Sigmoid colon (tissue), 7 donors: Measurements from ENCODE around the gene RAB7A. TPM values are rescaled to one million over a fixed set of nuclear protein-coding genes. Genes with fewer than 3 reads are reported as not detected.
A peak's percentile ranks its signal among the peaks of the same experiment; 100 is the strongest.

Experiments used
- DNase-seq: peaks from one replicate; pipeline ENCODE4 v3.0.0-alpha.2; 2019
- H3K27ac ChIP-seq, 4 donors: fragments of 200-600 bp; sonication (generic); one replicate each; pipeline ENCODE4 v1.5.1; 2016 to 2019; ENCODE audit warnings: mild to moderate bottlenecking in 1 of 4
- H3K27me3 ChIP-seq, 3 donors: fragments of 200-600 bp; sonication (generic); one replicate each; pipeline ENCODE4 v1.5.1; 2019; ENCODE audit warnings: mild to moderate bottlenecking in 1 of 3
- H3K36me3 ChIP-seq, 4 donors: fragments of 200-600 bp; sonication (generic); one replicate each; pipeline ENCODE4 v1.5.1; 2016 to 2019
- H3K4me1 ChIP-seq, 4 donors: fragments of 200-600 bp; sonication (generic); one replicate each; pipeline ENCODE4 v1.5.1; 2017 to 2019
- H3K4me3 ChIP-seq, 4 donors: fragments of 200-600 bp; sonication (generic); one replicate each; pipeline ENCODE4 v1.5.1; 2017 to 2019; ENCODE audit warnings: mild to moderate bottlenecking in 2 of 4, moderate library complexity in 1 of 4
- H3K9me3 ChIP-seq, 4 donors: fragments of 200-600 bp in 3 of 4; sonication (generic) in 3 of 4; one replicate each; pipeline versions ENCODE4 v1.5.1 to v1.6.1; 2013 to 2019
- EP300 ChIP-seq, 4 donors: sonication (generic); formaldehyde crosslinking; IDR thresholded peaks; one replicate each; pipeline ENCODE4 v1.6.1; 2017; ENCODE audit warnings: antibody characterized with exemption in 4 of 4
- POLR2A ChIP-seq, 2 donors: fragments of 450-650 bp; IDR thresholded peaks; one replicate each; pipeline ENCODE4 v1.6.1; 2016; ENCODE audit warnings: antibody characterized with exemption in 2 of 2, mild to moderate bottlenecking in 2 of 2, moderate library complexity in 2 of 2
- POLR2AphosphoS5 ChIP-seq, 4 donors: sonication (generic); formaldehyde crosslinking; IDR thresholded peaks; one replicate each; pipeline ENCODE4 v1.6.1; 2017; ENCODE audit warnings: antibody characterized with exemption in 4 of 4
- WGBS, 2 donors: extraction: QIAGEN DNeasy Blood & Tissue Kit; methylation state at CpG; one replicate each; pipeline ENCODE4 v1.1.7; 2013; 5-methylcytosine and 5-hydroxymethylcytosine counted together
- intact Hi-C: fragments of 100-400 bp; cut with DNase I; formaldehyde crosslinking; loops from one replicate; pipeline ENCODE4 v1.15.1; 2023
- polyA plus RNA-seq, 3 donors: library from polyadenylated mRNA; stranded (reverse); fragments of 200-250 nt; gene quantifications; one replicate each; pipeline ENCODE4 v1.2.3, GENCODE V29; 2013
- total RNA-seq, 4 donors: library from RNA; depleted of rRNA; stranded (reverse); fragments of >200 nt; gene quantifications; one replicate each; pipeline ENCODE4 v1.1.0, GENCODE V29; 2016
- TF ChIP-seq, protein P1 (sequence below), 4 experiments: fragments of 450-650 bp in 3 of 4; fragments of 200-600 bp in 1 of 4; IDR thresholded peaks; one replicate each; pipeline ENCODE4 v1.5.1; 2016 to 2019; ENCODE audit warnings: antibody characterized with exemption in 4 of 4, mild to moderate bottlenecking in 3 of 4, moderate library complexity in 2 of 4
- donor health status: healthy with polysubstance abuse.
- donor health status: Bipolar disorder and iron deficiency.
- donor health status: healthy.

The RAB7A gene
- total and polyA plus RNA-seq, 7 donors: 73.6 to 275 (median 100.0) TPM

DNA sequence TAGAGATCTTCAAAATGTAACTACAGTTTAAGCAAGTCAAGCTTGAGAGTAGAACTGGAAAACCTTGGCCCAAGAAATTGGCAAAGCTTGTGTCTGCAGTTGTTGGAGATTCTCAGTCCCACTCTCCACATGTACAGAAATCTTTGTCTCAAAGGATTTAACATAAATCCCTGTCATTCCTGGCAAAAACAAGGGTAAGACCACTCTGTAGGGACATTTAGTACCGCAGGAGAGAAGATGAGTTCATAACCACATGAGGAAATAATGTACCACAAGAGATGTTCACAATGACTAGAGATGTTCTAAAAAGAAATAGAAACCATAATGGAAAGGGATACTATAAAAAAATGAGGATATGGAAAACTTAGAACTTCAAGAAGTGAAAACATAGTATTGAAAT lies 73.7 kb downstream of the RAB7A start:
- 80 to 88% methylated on average over 1 of the region's 1 CpG for WGBS, 2 donors

DNA sequence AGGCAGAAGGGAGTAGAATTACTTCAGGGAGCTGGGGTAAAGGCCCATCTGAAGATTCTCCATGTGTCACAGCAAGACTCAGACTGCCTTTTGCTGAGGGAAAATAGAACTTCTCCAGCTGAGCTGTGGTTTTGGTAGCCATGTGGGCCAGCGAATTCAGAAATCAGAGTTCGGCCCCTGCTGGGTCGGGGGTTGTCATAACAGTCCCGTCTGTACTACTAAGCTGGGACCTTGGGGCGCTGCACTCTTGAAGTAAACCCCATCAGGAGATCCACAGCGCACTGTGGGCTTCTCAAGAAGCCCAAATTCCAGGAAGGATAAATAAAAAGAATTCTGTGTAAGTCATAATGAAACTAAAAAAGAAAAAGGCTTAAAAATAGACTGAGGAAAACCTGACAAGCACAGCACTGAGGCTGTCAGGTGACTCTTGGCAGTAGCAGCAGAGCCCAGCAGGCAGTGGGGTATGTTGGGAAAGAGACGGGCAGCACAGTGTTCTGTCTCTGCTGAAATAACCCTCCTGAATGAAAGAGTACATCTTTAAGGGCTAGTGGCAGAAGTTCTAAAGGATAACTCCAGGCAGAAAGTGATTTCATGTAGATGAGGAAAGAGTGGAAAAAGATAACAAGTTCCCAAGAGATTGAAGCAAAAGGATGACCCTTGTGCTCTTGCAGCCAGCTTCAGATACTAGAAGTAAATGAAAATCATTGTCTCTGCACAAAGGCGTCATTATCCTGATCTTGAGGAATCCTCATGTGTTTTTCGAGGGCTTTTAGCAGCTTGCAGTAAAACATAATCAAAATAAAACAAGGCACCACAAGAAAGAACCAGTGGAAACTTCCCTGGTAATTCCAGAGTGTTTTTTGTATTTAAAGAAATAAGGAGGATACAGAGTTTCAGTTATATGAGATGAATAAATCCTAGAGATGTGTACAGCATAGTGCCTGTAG lies 74.5 kb downstream of the RAB7A start:
- no peaks in the 10 kb centered on the region for H3K9me3 ChIP-seq
- peak overlapping the region; percentile 32 to 69 (median 58) for H3K27ac ChIP-seq
- DNase-seq: no peak
- TF ChIP-seq EP300 (IDR thresholded peaks at IDR 0.05): no peak
- TF ChIP-seq, protein P1, sequence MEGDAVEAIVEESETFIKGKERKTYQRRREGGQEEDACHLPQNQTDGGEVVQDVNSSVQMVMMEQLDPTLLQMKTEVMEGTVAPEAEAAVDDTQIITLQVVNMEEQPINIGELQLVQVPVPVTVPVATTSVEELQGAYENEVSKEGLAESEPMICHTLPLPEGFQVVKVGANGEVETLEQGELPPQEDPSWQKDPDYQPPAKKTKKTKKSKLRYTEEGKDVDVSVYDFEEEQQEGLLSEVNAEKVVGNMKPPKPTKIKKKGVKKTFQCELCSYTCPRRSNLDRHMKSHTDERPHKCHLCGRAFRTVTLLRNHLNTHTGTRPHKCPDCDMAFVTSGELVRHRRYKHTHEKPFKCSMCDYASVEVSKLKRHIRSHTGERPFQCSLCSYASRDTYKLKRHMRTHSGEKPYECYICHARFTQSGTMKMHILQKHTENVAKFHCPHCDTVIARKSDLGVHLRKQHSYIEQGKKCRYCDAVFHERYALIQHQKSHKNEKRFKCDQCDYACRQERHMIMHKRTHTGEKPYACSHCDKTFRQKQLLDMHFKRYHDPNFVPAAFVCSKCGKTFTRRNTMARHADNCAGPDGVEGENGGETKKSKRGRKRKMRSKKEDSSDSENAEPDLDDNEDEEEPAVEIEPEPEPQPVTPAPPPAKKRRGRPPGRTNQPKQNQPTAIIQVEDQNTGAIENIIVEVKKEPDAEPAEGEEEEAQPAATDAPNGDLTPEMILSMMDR (IDR thresholded peaks at IDR 0.05): no peak
- no peak for TF ChIP-seq POLR2A (IDR thresholded peaks at IDR 0.05)
- TF ChIP-seq POLR2AphosphoS5 (IDR thresholded peaks at IDR 0.05): no peak
- 81 to 86% methylated on average over 9 of the region's 9 CpGs for WGBS, 2 donors
- H3K36me3 ChIP-seq: peaks cover 9 to 48% (median 19%) of the 10 kb centered on the region in 4 donors
- intact Hi-C loops: no loop called here
- no peak overlapping the region for H3K4me3 ChIP-seq
- no peaks in the 10 kb centered on the region for H3K27me3 ChIP-seq
- H3K4me1 ChIP-seq: peaks cover 0 to 47% (median 32%) of the 10 kb centered on the region in 4 donors

More for the DNA sequence above, 73.7 kb downstream of the RAB7A start:
- Histone ChIP-seq H3K4me1 (peaks cover 0 to 47% (median 32%) of the 10 kb centered on the region in 4 donors), H3K27me3 (no peaks in the 10 kb centered on the region), H3K9me3 (no peaks in the 10 kb centered on the region), H3K27ac (peak overlapping the region in 2 of 4 donors; percentile 64 to 69), H3K36me3 (peaks cover 9 to 48% (median 19%) of the 10 kb centered on the region in 4 donors), H3K4me3 (no peak overlapping the region)
- intact Hi-C loops: no loop called here
- DNase-seq: no peak
- TF ChIP-seq POLR2AphosphoS5 (IDR thresholded peaks at IDR 0.05) (no peak), EP300 (IDR thresholded peaks at IDR 0.05) (no peak), POLR2A (IDR thresholded peaks at IDR 0.05) (no peak)
- TF ChIP-seq, protein P1 (IDR thresholded peaks at IDR 0.05): no peak

DNA sequence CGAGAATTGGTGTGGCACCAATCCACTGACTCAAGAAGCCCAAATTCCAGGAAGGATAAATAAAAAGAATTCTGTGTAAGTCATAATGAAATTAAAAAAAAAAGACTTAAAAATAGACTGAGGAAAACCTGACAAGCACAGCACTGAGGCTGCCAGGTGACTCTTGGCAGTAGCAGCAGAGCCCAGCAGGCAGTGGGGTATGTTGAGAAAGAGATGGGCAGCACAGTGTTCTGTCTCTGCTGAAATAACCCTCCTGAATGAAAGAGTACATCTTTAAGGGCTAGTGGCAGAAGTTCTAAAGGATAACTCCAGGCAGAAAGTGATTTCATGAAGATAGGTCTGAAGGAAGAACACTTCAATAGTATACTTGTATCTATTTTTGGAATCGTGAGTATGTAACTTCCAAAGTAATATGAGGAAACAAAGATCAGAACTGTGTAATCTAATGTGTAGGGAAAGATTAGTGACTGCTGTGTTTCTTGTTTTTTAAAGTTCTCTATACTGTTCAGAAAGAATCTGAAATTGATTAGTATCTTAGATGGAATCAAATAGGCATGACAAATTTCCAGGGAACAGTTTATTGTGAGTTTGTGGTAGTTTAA lies 75.9 kb downstream of the RAB7A start:
- DNase-seq: no peak
- intact Hi-C loops: no loop called here
- Histone ChIP-seq H3K9me3 (no peaks in the 10 kb centered on the region), H3K27ac (peak overlapping the region; percentile 7 to 69 (median 58)), H3K4me1 (peaks cover 0 to 47% (median 33%) of the 10 kb centered on the region in 4 donors), H3K27me3 (no peaks in the 10 kb centered on the region), H3K4me3 (no peak overlapping the region), H3K36me3 (peaks cover 20 to 50% (median 25%) of the 10 kb centered on the region in 4 donors)
- WGBS, 2 donors: 68 to 82% methylated on average over 2 of the region's 2 CpGs
- TF ChIP-seq POLR2A (IDR thresholded peaks at IDR 0.05): no peak
- no peak for TF ChIP-seq EP300 (IDR thresholded peaks at IDR 0.05)
- TF ChIP-seq POLR2AphosphoS5 (IDR thresholded peaks at IDR 0.05): no peak
- TF ChIP-seq, protein P1 (IDR thresholded peaks at IDR 0.05): no peak

DNA sequence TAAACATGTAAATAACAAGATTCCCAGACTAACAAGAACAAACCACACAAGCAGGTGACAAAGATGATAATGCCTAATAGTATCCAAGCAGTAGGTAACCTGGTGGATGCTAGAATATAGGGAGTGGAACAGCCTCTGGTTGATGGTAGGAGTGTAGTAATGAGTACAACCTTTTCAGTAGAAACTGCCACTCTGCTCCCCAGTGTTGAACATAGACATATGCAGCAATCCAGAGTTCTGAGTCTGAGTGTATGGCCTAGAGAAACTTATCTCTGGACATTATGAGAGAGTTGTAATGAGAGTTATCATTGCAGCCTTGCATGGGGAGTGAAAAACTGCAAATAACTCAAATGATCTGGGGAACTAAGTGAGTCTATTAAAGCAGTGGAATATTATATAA lies 77.3 kb downstream of the RAB7A start:
- TF ChIP-seq, protein P1 (IDR thresholded peaks at IDR 0.05): no peak
- TF ChIP-seq POLR2A (IDR thresholded peaks at IDR 0.05) (no peak), EP300 (IDR thresholded peaks at IDR 0.05) (no peak), POLR2AphosphoS5 (IDR thresholded peaks at IDR 0.05) (no peak)
- peaks cover 17 to 50% (median 22%) of the 10 kb centered on the region in 4 donors for H3K36me3 ChIP-seq
- no peak for DNase-seq
- no peaks in the 10 kb centered on the region for H3K9me3 ChIP-seq
- no peaks in the 10 kb centered on the region for H3K27me3 ChIP-seq
- H3K4me1 ChIP-seq: peaks cover 0 to 47% (median 33%) of the 10 kb centered on the region in 4 donors
- no peak overlapping the region for H3K4me3 ChIP-seq
- peak overlapping the region in 3 of 4 donors; percentile 22 to 52 (median 37) for H3K27ac ChIP-seq
- intact Hi-C loops: no loop called here
